Stimulated activated naive CD8-positive, alpha-beta T cell treated with anti-CD3 and anti-CD28 coated beads, Interleukin-15, Interleukin-2, amounts not matched to agents 100 ng/mL and 50 ng/mL, for 24 hours (primary cell): Measurements from ENCODE around the gene KIF14.
A peak's percentile ranks its signal among the peaks of the same experiment; 100 is the strongest.
"Not testable (repeated sequence)": the region's sequence is repeated elsewhere in the genome, so short reads cannot be mapped to it uniquely, and the experiment has no call there.

Source experiments
- H3K27ac Mint-ChIP-seq: one replicate; pipeline ENCODE4 v1.8.0; 2021; ENCODE audit warnings: mild to moderate bottlenecking, mixed read lengths
- H3K27me3 Mint-ChIP-seq: one replicate; pipeline ENCODE4 v1.8.0; 2021; ENCODE audit warnings: mixed read lengths
- H3K36me3 Mint-ChIP-seq: one replicate; pipeline ENCODE4 v1.8.0; 2021; ENCODE audit warnings: low read depth, mixed read lengths
- H3K4me1 Mint-ChIP-seq: one replicate; pipeline ENCODE4 v1.8.0; 2021; ENCODE audit warnings: low read depth, mixed read lengths
- H3K4me3 Mint-ChIP-seq: one replicate; pipeline ENCODE4 v1.8.0; 2021; ENCODE audit warnings: mild to moderate bottlenecking, mixed read lengths
- H3K9me3 Mint-ChIP-seq: one replicate; pipeline ENCODE4 v1.8.0; 2021; ENCODE audit warnings: mixed read lengths

KIF14 gene

DNA sequence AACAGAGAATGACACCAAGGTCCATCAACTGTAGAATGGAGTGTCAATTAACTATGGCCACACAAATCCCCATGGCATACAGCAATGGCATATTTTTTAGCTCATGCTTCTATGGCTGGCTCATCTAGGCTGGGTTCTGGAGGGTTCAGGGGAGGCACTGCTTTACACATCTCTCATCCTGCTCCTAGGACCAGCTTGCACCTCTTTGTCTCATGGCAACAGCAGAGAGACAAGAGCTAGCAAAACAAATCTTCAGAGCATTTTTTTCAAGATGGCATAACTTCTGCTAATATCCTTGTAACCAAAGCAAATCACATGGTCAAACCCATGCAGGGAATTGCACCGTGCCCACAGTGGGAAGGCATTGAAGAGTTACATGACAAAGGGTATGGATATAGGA is 82.4 kb downstream of the KIF14 start:
- Mint-ChIP-seq H3K36me3 (no peaks in the 10 kb centered on the region), H3K9me3 (no peaks in the 10 kb centered on the region), H3K27ac (no peak overlapping the region), H3K27me3 (no peaks in the 10 kb centered on the region), H3K4me3 (no peak overlapping the region), H3K4me1 (no peaks in the 10 kb centered on the region)

DNA sequence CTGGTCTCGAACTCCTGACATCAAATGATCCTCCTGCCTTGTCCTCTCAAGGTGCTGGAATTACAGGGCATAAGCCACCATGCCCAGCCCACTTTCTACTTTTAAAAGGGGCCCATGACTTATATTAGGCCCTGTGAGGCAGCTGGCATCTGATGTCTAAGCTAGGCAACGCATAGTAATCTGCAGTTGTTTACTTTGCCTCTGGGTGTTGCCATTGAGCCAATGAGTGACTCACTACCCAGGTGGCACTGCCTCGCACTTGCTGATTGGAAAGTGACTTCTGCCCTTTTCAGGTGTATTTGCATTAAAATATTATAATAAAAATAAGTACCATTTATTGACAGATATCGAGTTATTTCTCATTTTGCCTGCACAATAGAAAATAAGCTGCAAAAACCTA is 84.9 kb downstream of the KIF14 start:
- Mint-ChIP-seq H3K27ac (no peak overlapping the region), H3K9me3 (no peaks in the 10 kb centered on the region), H3K36me3 (no peaks in the 10 kb centered on the region), H3K4me3 (no peak overlapping the region), H3K27me3 (no peaks in the 10 kb centered on the region), H3K4me1 (peaks cover 9% of the 10 kb centered on the region)

DNA sequence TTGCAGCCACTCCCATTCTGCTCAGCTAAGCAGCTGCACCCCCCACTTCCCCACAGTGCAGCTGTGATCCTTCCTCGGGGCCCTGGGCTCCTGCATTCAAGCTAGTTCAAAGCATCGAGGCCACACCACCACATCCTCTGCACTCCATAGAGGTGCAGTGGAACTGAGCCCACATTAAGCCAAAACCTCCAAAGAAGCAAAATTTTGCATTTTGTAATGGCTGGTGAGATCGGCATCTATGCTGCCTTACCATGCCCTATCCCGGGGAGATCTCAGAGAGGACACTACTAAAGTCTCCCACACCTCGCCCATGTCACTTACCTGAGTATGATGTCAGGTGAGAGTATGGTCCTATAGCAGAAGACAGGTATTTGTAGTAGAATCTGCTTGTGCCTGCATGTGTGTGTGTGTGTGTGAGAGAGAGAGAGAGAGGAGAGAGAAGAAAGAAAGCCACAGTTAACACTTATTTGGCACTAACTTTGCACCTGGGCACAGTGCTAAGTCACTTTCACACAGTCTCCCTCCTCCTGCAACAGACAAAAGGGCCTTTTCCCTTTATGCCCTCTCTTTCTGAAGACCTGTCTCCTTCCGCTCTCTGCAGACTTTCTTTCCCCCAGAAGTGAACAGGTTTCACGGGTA is 89.8 kb downstream of the KIF14 start:
- no peaks in the 10 kb centered on the region for H3K9me3 Mint-ChIP-seq
- H3K4me3 Mint-ChIP-seq = peak overlapping the region; percentile 14
- no peaks in the 10 kb centered on the region for H3K36me3 Mint-ChIP-seq
- no peaks in the 10 kb centered on the region for H3K27me3 Mint-ChIP-seq
- H3K27ac Mint-ChIP-seq = no peak overlapping the region
- H3K4me1 Mint-ChIP-seq = peaks cover 25% of the 10 kb centered on the region

DNA sequence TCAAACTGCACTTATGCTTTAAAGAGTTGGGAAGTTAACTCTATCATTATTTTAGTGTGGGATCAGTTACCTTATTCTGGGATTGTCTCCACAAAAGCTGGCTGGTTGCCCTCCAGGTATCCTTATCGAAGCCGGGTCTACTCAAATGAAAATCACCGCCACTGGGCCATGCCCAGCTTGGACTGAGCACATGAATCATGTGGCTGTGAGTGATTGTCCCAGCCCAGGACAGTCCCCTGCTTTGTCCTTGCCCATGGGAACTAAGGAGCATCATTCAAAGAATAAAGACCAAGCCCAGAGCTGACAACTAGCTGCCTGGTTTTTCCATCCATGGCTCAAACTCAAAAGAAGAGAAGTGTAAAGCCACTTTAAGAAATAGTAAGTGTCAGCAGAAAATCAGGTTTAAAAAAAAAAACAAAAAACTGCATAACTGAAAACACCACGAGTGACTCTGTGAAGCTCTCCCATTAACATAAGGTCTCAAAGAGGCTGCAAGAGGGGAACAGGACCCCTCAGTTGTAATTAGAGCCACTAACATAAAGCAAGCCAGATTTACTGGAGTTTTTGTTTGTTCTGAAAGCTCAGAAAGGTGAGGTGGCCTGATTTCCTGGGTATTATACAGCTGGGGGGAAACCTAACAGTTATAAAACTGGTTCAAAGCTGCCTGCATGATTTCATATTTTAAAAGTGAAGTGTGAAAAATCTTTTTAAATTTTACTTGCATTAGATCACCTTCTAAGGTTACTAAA is 91.5 kb downstream of the KIF14 start:
- no peaks in the 10 kb centered on the region for H3K27me3 Mint-ChIP-seq
- H3K36me3 Mint-ChIP-seq = no peaks in the 10 kb centered on the region
- no peak overlapping the region for H3K4me3 Mint-ChIP-seq
- no peaks in the 10 kb centered on the region for H3K9me3 Mint-ChIP-seq
- H3K4me1 Mint-ChIP-seq = peaks cover 25% of the 10 kb centered on the region
- H3K27ac Mint-ChIP-seq = no peak overlapping the region

DNA sequence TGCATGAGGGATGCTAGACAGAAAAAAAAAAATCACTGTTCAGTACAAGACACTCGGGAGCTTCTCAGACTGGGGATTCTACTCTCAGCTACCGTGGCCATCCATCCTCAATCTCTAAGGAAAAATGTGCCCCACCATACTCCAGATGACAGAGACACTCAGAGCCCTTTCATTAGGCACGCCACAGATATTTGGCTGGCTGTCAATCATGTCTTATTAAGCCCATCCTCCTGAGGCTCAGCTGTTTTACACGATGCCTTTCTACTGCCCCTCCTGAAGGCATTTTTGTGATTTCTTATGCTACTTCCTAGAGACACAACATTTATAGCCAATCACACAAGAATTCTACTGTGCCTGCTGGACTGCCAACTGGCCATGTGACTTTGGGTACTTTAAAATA is 92.9 kb downstream of the KIF14 start:
- no peak overlapping the region for H3K4me3 Mint-ChIP-seq
- H3K36me3 Mint-ChIP-seq = no peaks in the 10 kb centered on the region
- no peaks in the 10 kb centered on the region for H3K27me3 Mint-ChIP-seq
- H3K9me3 Mint-ChIP-seq = no peaks in the 10 kb centered on the region
- H3K27ac Mint-ChIP-seq = no peak overlapping the region
- peaks cover 25% of the 10 kb centered on the region for H3K4me1 Mint-ChIP-seq

DNA sequence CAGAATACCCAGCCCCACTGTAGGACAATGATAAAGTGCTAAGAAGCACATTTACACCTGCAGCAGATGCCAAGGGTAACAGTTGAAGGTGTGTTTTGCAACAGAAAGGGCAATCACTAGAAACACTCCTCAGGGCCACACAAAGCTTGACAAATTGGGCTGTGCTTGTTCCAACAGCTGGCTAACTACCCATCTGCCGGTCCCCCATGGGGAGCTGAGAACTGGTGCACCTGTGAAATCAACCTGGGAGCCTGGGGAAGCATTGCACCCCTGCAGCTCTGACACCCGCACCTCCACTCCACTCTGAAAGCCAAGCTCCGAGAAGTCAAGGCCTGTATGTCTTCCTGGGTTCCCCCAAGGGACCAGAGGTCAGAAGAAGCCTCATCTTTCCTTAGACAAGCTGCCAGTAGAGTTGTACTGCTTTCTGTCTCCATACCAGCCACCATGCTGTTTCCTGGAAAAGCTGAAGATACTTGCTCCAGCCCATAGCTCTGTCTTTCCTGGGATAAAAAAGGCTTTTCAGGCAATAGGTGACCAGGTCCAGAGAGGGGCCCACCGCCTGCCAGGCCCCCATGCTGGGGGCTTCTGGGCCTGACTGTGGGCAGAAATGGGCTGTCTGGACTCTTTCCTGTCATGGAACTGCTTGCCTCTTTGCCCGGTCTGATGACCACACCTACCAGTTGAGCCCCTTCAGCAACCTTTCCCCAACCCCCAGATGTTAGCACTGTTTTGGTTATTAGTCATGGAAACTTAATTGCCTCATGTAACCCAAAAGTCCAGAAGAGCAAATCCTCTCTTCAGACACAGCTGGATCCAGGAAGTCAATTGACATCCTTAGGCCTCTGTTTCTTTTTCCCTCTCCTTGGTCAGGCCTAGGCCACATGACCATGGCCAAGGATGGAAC is 93.6 kb downstream of the KIF14 start:
- Mint-ChIP-seq H3K4me1 (peaks cover 25% of the 10 kb centered on the region), H3K9me3 (no peaks in the 10 kb centered on the region), H3K27ac (no peak overlapping the region), H3K27me3 (no peaks in the 10 kb centered on the region), H3K4me3 (no peak overlapping the region), H3K36me3 (no peaks in the 10 kb centered on the region)

DNA sequence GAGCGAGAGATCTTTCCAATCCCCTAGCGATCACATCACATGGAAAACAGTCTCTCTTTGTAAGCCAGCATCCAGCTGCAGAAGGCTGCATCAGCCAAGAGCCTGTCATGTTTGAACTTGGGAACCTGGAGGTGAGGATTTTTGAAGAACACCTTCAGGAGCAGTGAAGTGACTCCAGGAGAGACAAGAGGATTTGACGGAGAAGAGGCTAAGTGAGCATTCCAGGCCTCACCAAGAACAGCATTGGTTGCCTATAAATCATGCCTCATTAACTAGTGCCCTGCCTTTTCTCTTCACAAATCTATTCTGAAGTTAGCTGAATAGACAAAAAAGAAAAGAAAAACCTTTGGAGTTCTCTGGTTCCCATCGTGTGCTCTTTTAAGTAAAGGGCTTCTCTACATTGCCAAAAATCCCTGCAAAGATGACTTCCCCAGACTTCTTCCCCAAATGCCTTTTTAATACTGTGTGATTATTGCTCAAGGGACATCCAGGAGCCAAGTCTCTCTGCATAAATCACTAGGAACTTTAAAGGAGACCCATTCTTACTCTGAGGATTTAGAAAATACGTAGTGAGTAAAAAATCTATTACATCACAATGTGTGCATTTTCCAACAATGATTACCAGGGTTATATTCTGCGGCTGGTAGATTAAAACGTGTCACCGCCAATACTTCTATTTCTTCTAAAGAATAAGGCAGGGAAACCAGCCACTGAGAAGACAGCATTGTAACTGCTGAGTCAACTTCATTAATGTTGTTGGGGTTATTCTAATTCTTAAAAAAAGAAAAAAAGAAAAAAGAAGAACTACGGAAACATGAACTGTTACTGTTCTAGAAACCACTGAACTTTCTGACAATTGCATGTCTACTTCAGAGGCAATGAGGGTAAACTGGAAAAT is 95.2 kb downstream of the KIF14 start:
- H3K27ac Mint-ChIP-seq = no peak overlapping the region
- H3K36me3 Mint-ChIP-seq = no peaks in the 10 kb centered on the region
- no peak overlapping the region for H3K4me3 Mint-ChIP-seq
- peaks cover 14% of the 10 kb centered on the region for H3K4me1 Mint-ChIP-seq
- H3K9me3 Mint-ChIP-seq = no peaks in the 10 kb centered on the region
- no peaks in the 10 kb centered on the region for H3K27me3 Mint-ChIP-seq

DNA sequence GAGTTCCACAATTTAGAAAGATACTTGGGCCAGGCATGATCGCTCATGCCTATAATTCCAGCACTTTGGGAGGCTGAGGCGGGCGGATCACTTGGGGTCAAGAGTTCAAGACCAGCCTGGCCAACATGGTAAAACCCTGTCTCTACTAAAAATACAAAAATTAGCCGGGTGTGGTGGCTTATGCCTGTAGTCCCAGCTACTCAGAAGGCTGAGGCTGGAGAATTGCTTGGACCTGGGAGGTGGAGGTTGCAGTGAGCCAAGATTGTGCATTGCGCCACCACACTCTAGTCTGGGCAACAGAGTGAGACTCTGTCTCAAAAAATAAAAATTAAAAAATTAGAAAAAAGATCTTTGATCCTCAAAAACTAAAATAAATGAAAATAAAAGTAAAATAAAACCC is 96.0 kb downstream of the KIF14 start:
- not testable (repeated sequence) for H3K36me3 Mint-ChIP-seq, H3K27me3 Mint-ChIP-seq, H3K4me3 Mint-ChIP-seq, H3K27ac Mint-ChIP-seq, H3K9me3 Mint-ChIP-seq, H3K4me1 Mint-ChIP-seq

DNA sequence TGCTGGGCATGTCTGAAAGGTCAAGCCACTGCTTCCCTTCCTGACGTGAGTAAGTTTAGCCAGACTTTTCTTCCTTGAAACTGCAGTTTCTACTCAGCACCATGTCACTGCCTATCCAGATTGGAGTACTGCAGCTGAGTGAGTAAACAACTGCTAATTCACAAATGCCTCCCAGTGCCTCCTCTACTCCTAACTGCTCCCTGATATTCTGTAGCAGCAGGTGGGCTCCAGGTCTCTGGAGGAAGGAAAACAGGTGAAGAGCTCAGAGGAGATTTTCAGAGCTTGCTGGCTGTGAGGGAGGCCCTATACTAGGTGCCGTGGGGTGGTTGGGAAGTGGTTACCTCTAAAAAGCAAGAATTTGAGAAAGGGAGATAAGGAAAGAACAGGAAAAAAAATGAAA is 96.5 kb downstream of the KIF14 start:
- Mint-ChIP-seq H3K4me1 (peaks cover 6% of the 10 kb centered on the region), H3K4me3 (no peak overlapping the region), H3K9me3 (no peaks in the 10 kb centered on the region), H3K36me3 (no peaks in the 10 kb centered on the region), H3K27me3 (no peaks in the 10 kb centered on the region), H3K27ac (no peak overlapping the region)

DNA sequence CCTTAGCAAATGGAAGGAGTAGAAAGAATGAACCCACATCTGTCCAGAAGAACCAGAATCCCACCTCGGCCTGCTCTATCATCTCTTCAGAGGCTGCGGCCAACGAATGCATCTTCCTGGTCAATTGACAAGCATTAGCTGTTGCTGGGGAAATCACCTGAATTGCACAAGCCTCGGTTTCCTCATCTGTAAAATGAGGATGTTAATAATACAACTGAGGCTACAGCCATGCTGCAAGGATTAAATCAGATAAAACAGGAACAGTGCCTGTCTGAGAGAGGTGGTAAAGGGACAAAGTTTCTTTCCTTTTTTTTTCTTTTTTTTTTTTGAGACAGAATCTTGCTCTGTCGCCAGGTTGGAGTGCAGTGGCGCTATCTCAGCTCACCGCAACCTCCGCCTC is 99.8 kb downstream of the KIF14 start:
- Mint-ChIP-seq H3K27me3 (no peaks in the 10 kb centered on the region), H3K4me1 (no peaks in the 10 kb centered on the region), H3K36me3 (no peaks in the 10 kb centered on the region), H3K9me3 (no peaks in the 10 kb centered on the region), H3K4me3 (no peak overlapping the region), H3K27ac (no peak overlapping the region)

DNA sequence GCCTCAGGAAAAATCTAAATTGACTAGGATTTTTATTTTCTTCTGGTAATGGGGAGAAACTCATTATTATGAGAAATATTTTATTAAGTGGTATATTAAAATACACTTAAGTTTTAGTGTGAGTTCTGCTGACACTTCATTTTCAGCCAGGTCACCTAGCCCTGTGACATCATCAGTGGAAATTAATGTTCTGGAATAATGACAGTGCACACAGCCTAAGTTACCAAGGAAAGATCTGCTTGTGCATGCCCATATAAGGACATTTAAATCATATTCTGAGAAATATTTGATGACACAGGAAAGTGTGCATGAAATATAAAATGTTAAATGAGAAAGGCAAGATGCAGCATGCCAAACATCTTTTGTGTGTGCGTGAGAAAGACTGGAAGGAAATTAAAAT is 102.0 kb downstream of the KIF14 start:
- no peaks in the 10 kb centered on the region for H3K9me3 Mint-ChIP-seq
- no peaks in the 10 kb centered on the region for H3K4me1 Mint-ChIP-seq
- H3K27me3 Mint-ChIP-seq = peaks cover 3% of the 10 kb centered on the region
- no peak overlapping the region for H3K4me3 Mint-ChIP-seq
- H3K27ac Mint-ChIP-seq = no peak overlapping the region
- no peaks in the 10 kb centered on the region for H3K36me3 Mint-ChIP-seq

DNA sequence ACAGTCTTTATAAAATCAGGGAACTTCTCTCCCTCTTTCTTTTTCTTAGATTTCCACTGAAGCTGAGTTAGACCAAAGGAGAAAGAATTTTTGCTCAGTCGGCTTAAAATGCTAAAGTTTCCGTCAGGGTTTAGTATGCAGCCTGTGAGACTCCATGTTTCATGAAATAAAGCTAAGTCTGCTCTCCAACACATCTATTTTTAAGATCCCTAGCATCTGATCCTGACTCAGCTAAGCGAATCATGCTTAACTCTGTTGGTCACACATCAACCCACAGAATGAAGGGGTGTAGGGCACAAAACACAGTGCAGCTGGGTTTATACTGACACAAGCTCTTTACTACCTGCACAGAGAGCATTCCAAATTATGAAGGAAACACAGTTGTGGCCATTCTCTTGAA is 108.4 kb downstream of the KIF14 start:
- H3K36me3 Mint-ChIP-seq = no peaks in the 10 kb centered on the region
- H3K27me3 Mint-ChIP-seq = peaks cover 19% of the 10 kb centered on the region
- H3K9me3 Mint-ChIP-seq = no peaks in the 10 kb centered on the region
- H3K4me3 Mint-ChIP-seq = no peak overlapping the region
- H3K4me1 Mint-ChIP-seq = no peaks in the 10 kb centered on the region
- H3K27ac Mint-ChIP-seq = no peak overlapping the region

DNA sequence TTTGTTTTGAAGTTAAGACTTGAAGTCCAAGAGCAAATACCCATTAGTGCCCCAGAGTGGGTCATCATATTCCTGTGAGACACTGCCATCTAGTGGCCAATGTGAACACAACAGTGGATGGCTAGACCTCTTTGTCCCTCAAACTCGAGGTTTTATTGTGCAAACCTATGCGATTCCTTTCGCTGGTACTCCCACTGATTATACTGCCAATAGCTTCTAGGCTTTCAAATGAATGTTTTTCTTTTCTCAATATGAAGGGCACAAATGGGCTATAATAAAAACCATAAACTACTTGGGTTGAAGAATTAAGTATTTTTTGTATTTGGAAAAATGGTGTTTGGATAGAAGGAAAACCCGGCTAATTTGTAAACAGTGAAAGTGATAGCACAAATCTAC is 110.3 kb downstream of the KIF14 start:
- Mint-ChIP-seq H3K4me3 (no peak overlapping the region), H3K9me3 (no peaks in the 10 kb centered on the region), H3K4me1 (no peaks in the 10 kb centered on the region), H3K27me3 (peaks cover 26% of the 10 kb centered on the region), H3K27ac (no peak overlapping the region), H3K36me3 (no peaks in the 10 kb centered on the region)

DNA sequence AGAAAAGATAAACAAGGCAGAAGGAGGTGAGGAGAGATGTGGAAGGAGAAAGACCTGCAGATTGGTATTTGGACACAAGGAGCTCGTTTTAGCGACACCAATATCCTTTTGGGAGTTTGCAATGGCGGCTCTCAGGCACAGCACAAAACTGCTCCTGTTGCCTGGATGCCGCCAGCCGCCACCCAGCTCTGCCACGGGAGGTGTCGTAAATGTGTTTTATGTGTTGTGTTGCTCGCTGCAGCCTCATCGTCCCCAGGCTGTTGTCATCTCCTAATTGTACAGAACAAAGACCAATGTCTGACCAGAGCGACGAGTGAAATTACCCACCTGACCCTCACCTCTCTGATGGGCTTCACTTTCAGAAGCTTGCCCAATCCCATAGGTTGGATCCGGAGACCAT is 114.1 kb downstream of the KIF14 start:
- Mint-ChIP-seq H3K27me3 (peaks cover 31% of the 10 kb centered on the region), H3K9me3 (no peaks in the 10 kb centered on the region), H3K4me3 (no peak overlapping the region), H3K27ac (no peak overlapping the region), H3K4me1 (no peaks in the 10 kb centered on the region), H3K36me3 (no peaks in the 10 kb centered on the region)
